Cardiac muscle cell (in vitro differentiated cells and primary cell): Measurements from ENCODE around the gene SPATA9. TPM values are rescaled to one million over a fixed set of nuclear protein-coding genes. Genes with fewer than 3 reads are reported as not detected.

Experiments
- DNase-seq, 2 donors: peaks; one replicate each; pipeline versions ENCODE4 v3.0.0 to v3.0.0-alpha.2; 2010 to 2017; ENCODE audit warnings: low read depth in 1 of 2, low spot score in 1 of 2
- H3K27ac ChIP-seq: fragments of 200-600 bp; sonication (generic); 2 replicates; pipeline ENCODE4 v1.5.1; 2016
- H3K27me3 ChIP-seq: fragments of 200-600 bp; sonication (generic); 2 replicates; pipeline ENCODE4 v1.6.0; 2016; ENCODE audit warnings: control low read depth
- H3K36me3 ChIP-seq: fragments of 200-600 bp; sonication (generic); 2 replicates; pipeline ENCODE4 v1.5.1; 2016; ENCODE audit warnings: control low read depth
- H3K4me1 ChIP-seq: fragments of 200-600 bp; sonication (generic); 2 replicates; pipeline ENCODE4 v1.8.1; 2017; ENCODE audit warnings: low read depth, mild to moderate bottlenecking, mixed run types
- H3K4me3 ChIP-seq: fragments of 200-600 bp; sonication (generic); 2 replicates; pipeline ENCODE4 v1.5.1; 2016; ENCODE audit warnings: mild to moderate bottlenecking
- H3K9me3 ChIP-seq: fragments of 200-600 bp; sonication (generic); 2 replicates; pipeline ENCODE4 v1.5.1; 2017; ENCODE audit warnings: low read depth, mild to moderate bottlenecking, control low read depth
- CTCF ChIP-seq: IDR thresholded peaks from 2 replicates; pipeline ENCODE4 v1.5.1; 2012; ENCODE audit warnings: low read depth, mild to moderate bottlenecking, low read length
- polyA plus RNA-seq: library from polyadenylated mRNA; unstranded; fragments of >200 nt; fragmentation: Nextera tagmentation; extraction: Ambion mirVana; gene quantifications from 2 replicates; pipeline ENCODE4 v1.2.1, GENCODE V29; 2016
- total RNA-seq: library from RNA; depleted of rRNA; stranded (reverse); fragments of >200 nt; gene quantifications from 2 replicates; pipeline ENCODE4 v1.2.3, GENCODE V29; 2016

The SPATA9 gene
- total and polyA plus RNA-seq, 2 experiments from 2014 or later, result 0.45 to 1.3 TPM

- no peak for DNase-seq
- Histone ChIP-seq H3K27me3 (no peaks in the 10 kb centered on the region), H3K4me1 (no peaks in the 10 kb centered on the region), H3K4me3 (no peak overlapping the region), H3K27ac (no peak overlapping the region), H3K9me3 (peaks cover 2% of the 10 kb centered on the region), H3K36me3 (no peaks in the 10 kb centered on the region)
- no peak for TF ChIP-seq CTCF
Measured at GRCh38 chr5:95686651-95687050, 3.9 kb upstream of the SPATA9 start.

DNA sequence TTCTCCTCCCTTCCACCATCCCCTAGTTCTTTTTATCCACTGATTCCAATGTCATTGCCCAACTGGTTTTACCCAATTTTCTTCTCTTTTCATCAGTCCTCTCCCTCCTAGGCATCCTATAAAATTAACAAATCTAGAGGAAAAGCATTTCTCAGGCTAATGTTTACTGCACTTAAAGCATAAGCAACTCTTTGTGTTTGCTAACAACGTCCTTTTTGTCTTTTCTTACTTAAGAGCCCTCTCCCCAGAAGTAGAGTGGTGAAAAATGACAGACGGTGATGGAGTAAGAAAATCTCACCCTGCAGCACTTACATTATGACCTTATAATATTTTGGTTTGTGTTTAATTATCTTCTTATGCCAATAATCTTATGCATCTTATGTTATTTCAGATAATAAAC lies 1.6 kb upstream of the SPATA9 start:
- no peak for DNase-seq
- Histone ChIP-seq H3K4me1 (no peaks in the 10 kb centered on the region), H3K27ac (no peak overlapping the region), H3K9me3 (peaks cover 2% of the 10 kb centered on the region), H3K27me3 (no peaks in the 10 kb centered on the region), H3K4me3 (no peak overlapping the region), H3K36me3 (no peaks in the 10 kb centered on the region)
- TF ChIP-seq CTCF, result no peak

GRCh38 chr5:95673081-95673480 lies 9.7 kb downstream of the SPATA9 start:
- Histone ChIP-seq H3K9me3 (no peaks in the 10 kb centered on the region), H3K4me1 (peaks cover 3% of the 10 kb centered on the region), H3K27me3 (no peaks in the 10 kb centered on the region), H3K4me3 (no peak overlapping the region), H3K36me3 (no peaks in the 10 kb centered on the region), H3K27ac (no peak overlapping the region)
- peak in 1 of 2 donors; percentile 76 for DNase-seq
- TF ChIP-seq CTCF, result no peak

- DNase-seq, result no peak
- Histone ChIP-seq H3K4me1 (peaks cover 3% of the 10 kb centered on the region), H3K36me3 (no peaks in the 10 kb centered on the region), H3K9me3 (no peaks in the 10 kb centered on the region), H3K27ac (no peak overlapping the region), H3K27me3 (no peaks in the 10 kb centered on the region), H3K4me3 (no peak overlapping the region)
- TF ChIP-seq CTCF, result no peak
Measured at GRCh38 chr5:95672641-95673040, 10.2 kb downstream of the SPATA9 start.

- no peak for TF ChIP-seq CTCF
- peaks cover 3% of the 10 kb centered on the region for H3K4me1 ChIP-seq
- DNase-seq, result no peak
- no peak overlapping the region for H3K27ac ChIP-seq
- no peaks in the 10 kb centered on the region for H3K27me3 ChIP-seq
- H3K9me3 ChIP-seq, result no peaks in the 10 kb centered on the region
- H3K4me3 ChIP-seq, result no peak overlapping the region
- no peaks in the 10 kb centered on the region for H3K36me3 ChIP-seq
Measured at GRCh38 chr5:95671826-95672225, 11.0 kb downstream of the SPATA9 start.

GRCh38 chr5:95670568-95670967 lies 12.2 kb downstream of the SPATA9 start:
- no peaks in the 10 kb centered on the region for H3K27me3 ChIP-seq
- peaks cover 3% of the 10 kb centered on the region for H3K4me1 ChIP-seq
- H3K4me3 ChIP-seq, result no peak overlapping the region
- TF ChIP-seq CTCF, result no peak
- H3K9me3 ChIP-seq, result no peaks in the 10 kb centered on the region
- H3K27ac ChIP-seq, result no peak overlapping the region
- no peak for DNase-seq
- H3K36me3 ChIP-seq, result no peaks in the 10 kb centered on the region
